ENCODE data around the gene EVI5L. TPM values are rescaled to one million over a fixed set of nuclear protein-coding genes. Genes with fewer than 3 reads are reported as not detected.

The EVI5L gene
- total RNA-seq, 4 donors from 2014 or later, result 14.4 to 30.3 (median 17.7) TPM

GRCh38 chr19:7872306-7873204 lies 42.5 kb downstream of the EVI5L start:
- peaks cover 0 to 61% (median 22%) of the 10 kb centered on the region in 4 donors for H3K4me1 ChIP-seq
- H3K4me3 ChIP-seq, result no peak overlapping the region
- no peaks in the 10 kb centered on the region for H3K36me3 ChIP-seq
- H3K27ac ChIP-seq, result no peak overlapping the region
- TF ChIP-seq CTCF (IDR thresholded peaks at IDR 0.05) (no peak), POLR2A (IDR thresholded peaks at IDR 0.05) (no peak), EP300 (IDR thresholded peaks at IDR 0.05) (no peak)
- WGBS, 2 donors, result 60 to 63% methylated on average over 31 to 45 of the region's 47 CpGs
- H3K27me3 ChIP-seq, result peaks cover 0 to 60% of the 10 kb centered on the region in 2 donors
- no peak for DNase-seq (ENCODE audit: low spot score in 2 of 2)
- H3K9me3 ChIP-seq, result no peaks in the 10 kb centered on the region

DNA sequence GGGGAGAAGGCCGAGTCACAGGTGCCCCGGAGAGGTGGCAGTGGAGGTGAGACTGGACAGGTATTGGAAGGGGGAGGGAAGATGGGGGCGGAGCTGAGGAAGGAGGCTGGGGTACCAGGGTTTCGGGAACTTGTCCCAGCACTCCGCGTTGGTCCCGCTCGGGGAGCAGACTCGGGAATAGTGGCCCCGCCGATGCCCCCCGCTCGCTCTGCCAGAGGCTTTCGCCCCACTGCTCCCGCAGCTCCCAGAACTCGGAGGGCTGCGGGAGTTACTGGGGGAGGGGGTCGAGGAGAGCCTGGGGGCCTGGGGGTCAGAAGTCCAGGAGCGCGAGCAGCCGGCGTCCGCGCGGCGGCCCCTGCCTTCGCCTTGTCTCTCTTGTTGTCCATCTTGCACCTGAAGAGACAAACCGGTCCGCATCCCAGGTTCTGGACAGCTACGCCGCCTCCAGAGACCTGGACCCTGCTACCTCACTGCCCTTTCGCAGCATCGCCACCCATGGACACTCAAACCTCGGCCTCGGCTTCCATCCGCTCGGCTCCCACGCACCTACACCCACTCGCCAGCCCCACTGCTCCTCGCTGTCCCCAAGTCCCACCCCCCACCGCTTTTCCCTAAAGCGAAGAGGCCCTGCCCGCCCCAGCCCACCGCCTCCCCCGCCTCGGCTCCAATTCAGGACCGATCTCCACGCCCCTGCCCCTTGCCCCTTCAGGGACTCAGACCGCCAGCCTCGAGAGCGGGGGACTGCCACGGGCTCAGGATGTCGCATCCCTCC lies 43.5 kb downstream of the EVI5L start:
- 3 to 19% methylated on average over 30 to 46 of the region's 53 CpGs for WGBS, 2 donors
- Histone ChIP-seq H3K9me3 (no peaks in the 10 kb centered on the region), H3K4me1 (peaks cover 0 to 57% (median 19%) of the 10 kb centered on the region in 4 donors), H3K36me3 (no peaks in the 10 kb centered on the region), H3K4me3 (peak overlapping the region in 1 of 4 donors; percentile 35), H3K27ac (no peak overlapping the region), H3K27me3 (peaks cover 0 to 50% of the 10 kb centered on the region in 2 donors)
- no peak for DNase-seq (ENCODE audit: low spot score in 2 of 2)
- no peak for TF ChIP-seq EP300 (IDR thresholded peaks at IDR 0.05)
- TF ChIP-seq POLR2A (IDR thresholded peaks at IDR 0.05), result no peak
- no peak for TF ChIP-seq CTCF (IDR thresholded peaks at IDR 0.05)

- Histone ChIP-seq H3K27me3 (peaks cover 0 to 47% of the 10 kb centered on the region in 2 donors), H3K27ac (no peak within 1 kb of the TSS), H3K9me3 (no peaks in the 10 kb centered on the region), H3K4me3 (peak within 1 kb of the TSS in 1 of 4 donors; percentile 35), H3K36me3 (no peaks in the 10 kb centered on the region), H3K4me1 (peaks cover 0 to 49% (median 12%) of the 10 kb centered on the region in 4 donors)
- no peak for TF ChIP-seq EP300 (IDR thresholded peaks at IDR 0.05)
- TF ChIP-seq CTCF (IDR thresholded peaks at IDR 0.05), result no peak
- no peak for TF ChIP-seq POLR2A (IDR thresholded peaks at IDR 0.05)
- no peak for DNase-seq (ENCODE audit: low spot score in 2 of 2)
- 0 to 5% methylated on average over 31 to 34 of the region's 88 CpGs for WGBS, 2 donors
Observed at GRCh38 chr19:7874076-7874896, 44.3 kb downstream of the EVI5L start, which contains the start of gene PRR36. Gene PRR36 (minus strand): TSS chr19:7874390. CDS start chr19:7873689, 701 bp downstream.

- no peak overlapping the region for H3K4me3 ChIP-seq
- H3K27me3 ChIP-seq, result peaks cover 0 to 47% of the 10 kb centered on the region in 2 donors
- WGBS, 2 donors, result 43 to 51% methylated on average over 12 of the region's 12 CpGs
- H3K36me3 ChIP-seq, result no peaks in the 10 kb centered on the region
- no peak for DNase-seq (ENCODE audit: low spot score in 2 of 2)
- H3K9me3 ChIP-seq, result no peaks in the 10 kb centered on the region
- H3K27ac ChIP-seq, result no peak overlapping the region
- H3K4me1 ChIP-seq, result peaks cover 0 to 43% (median 8%) of the 10 kb centered on the region in 4 donors
- TF ChIP-seq EP300 (IDR thresholded peaks at IDR 0.05) (no peak), POLR2A (IDR thresholded peaks at IDR 0.05) (no peak), CTCF (IDR thresholded peaks at IDR 0.05) (no peak)
Observed at GRCh38 chr19:7874897-7875273, 44.9 kb downstream of the EVI5L start.

Measured in tibial nerve (tissue), 4 donors.